AG09319 (cell line): ENCODE data around the gene WASL.

Source experiments
- DNase-seq: peaks from one replicate; pipeline ENCODE4 v3.0.0-alpha.2; 2010; ENCODE audit warnings: low read depth; ENCODE audit errors: extremely low read depth
- CTCF ChIP-seq: IDR thresholded peaks from 2 replicates; pipeline ENCODE4 v1.5.1; 2011; ENCODE audit warnings: low read depth, mild to moderate bottlenecking, inconsistent platforms, low read length, moderate library complexity

Gene WASL

GRCh38 chr7:123675181-123675473 lies 73.7 kb downstream of the WASL start:
- no peak for TF ChIP-seq CTCF
- no peak for DNase-seq

- DNase-seq = no peak
- TF ChIP-seq CTCF = no peak
Measured at GRCh38 chr7:123674399-123675180, 74.2 kb downstream of the WASL start.

GRCh38 chr7:123673752-123674398 lies 74.9 kb downstream of the WASL start:
- no peak for DNase-seq
- no peak for TF ChIP-seq CTCF

- no peak for DNase-seq
- TF ChIP-seq CTCF = no peak
Measured at GRCh38 chr7:123673137-123673732, 75.6 kb downstream of the WASL start.

- no peak for TF ChIP-seq CTCF
- no peak for DNase-seq
Measured at GRCh38 chr7:123669485-123669884, 79.3 kb downstream of the WASL start.

- TF ChIP-seq CTCF = no peak
- DNase-seq = no peak
Measured at GRCh38 chr7:123666492-123666891, 82.3 kb downstream of the WASL start.

GRCh38 chr7:123665896-123666295 lies 82.9 kb downstream of the WASL start:
- DNase-seq = no peak
- no peak for TF ChIP-seq CTCF
